Right lobe of liver (tissue), 6 donors: ENCODE measurements around the gene TNRC6C. TPM values are rescaled to one million over a fixed set of nuclear protein-coding genes. Genes with fewer than 3 reads are reported as not detected.
"Not testable (repeated sequence)": the region's sequence is repeated elsewhere in the genome, so short reads cannot be mapped to it uniquely, and the experiment has no call there.

Experiments
- ATAC-seq, 4 donors: fragments of 200-7000 bp; cut with Tn5 transposase; one replicate each; pipeline ENCODE4 v1.9.1; 2020; ENCODE audit warnings: mild to moderate bottlenecking in 4 of 4, moderate library complexity in 4 of 4
- DNase-seq, 3 donors: peaks; one replicate each; pipeline ENCODE4 v3.0.0-alpha.2; 2020
- H3K27ac ChIP-seq, 3 donors: fragments of 200-600 bp; one replicate each; pipeline ENCODE4 v1.8.0; 2022
- H3K27me3 ChIP-seq, 2 donors: fragments of 200-600 bp; one replicate each; pipeline ENCODE4 v1.8.0; 2022
- H3K36me3 ChIP-seq, 4 donors: fragments of 200-600 bp; sonication (generic) in 1 of 4; one replicate each; pipeline versions ENCODE4 v1.5.1 to v1.8.0; 2017 to 2022; ENCODE audit warnings: control low read depth in 1 of 4
- H3K4me1 ChIP-seq, 4 donors: fragments of 200-600 bp; sonication (generic) in 1 of 4; one replicate each; pipeline versions ENCODE4 v1.5.1 to v1.8.0; 2017 to 2022; ENCODE audit warnings: control low read depth in 1 of 4
- H3K4me3 ChIP-seq, 3 donors: fragments of 200-600 bp; one replicate each; pipeline ENCODE4 v1.8.0; 2022
- H3K9me3 ChIP-seq, 4 donors: fragments of 200-600 bp; sonication (generic) in 1 of 4; one replicate each; pipeline versions ENCODE4 v1.5.1 to v1.8.0; 2017 to 2022; ENCODE audit warnings: control low read depth in 1 of 4
- CTCF ChIP-seq, 4 donors: fragments of 200-600 bp in 3 of 4; fragments of 450-650 bp in 1 of 4; IDR thresholded peaks; one replicate each; pipeline versions ENCODE4 v1.5.1 to v1.8.0; 2016 to 2022; ENCODE audit warnings: antibody characterized with exemption in 4 of 4, mild to moderate bottlenecking in 2 of 4
- POLR2A ChIP-seq: fragments of 450-650 bp; IDR thresholded peaks from one replicate; pipeline ENCODE4 v1.6.1; 2017; ENCODE audit warnings: antibody characterized with exemption, mild to moderate bottlenecking
- WGBS: methylation state at CpG from one replicate; pipeline ENCODE4 v1.1.6; 2018; ENCODE audit warnings: low coverage, low lambda C conversion rate; ENCODE audit not compliant: insufficient coverage; ENCODE audit errors: missing lambda C conversion rate; 5-methylcytosine and 5-hydroxymethylcytosine counted together
- intact Hi-C, 2 donors: fragments of 100-400 bp; cut with DNase I; formaldehyde crosslinking; loops; one replicate each; pipeline versions ENCODE4 v1.11.2 to v1.14.1; 2022
- total RNA-seq, 6 experiments: library from RNA; depleted of rRNA in 2 of 6; stranded (reverse); fragments of >200 nt in 2 of 6; fragmentation: NEBNext Ultra II Directional in 3 of 6; extraction: Animal tissue kit (Norgen Biotek cat#: 25700) in 3 of 6; gene quantifications; one replicate each; pipeline versions ENCODE4 v1.1.0 to v1.2.4, GENCODE V29; 2016 to 2023
- donor health status: DM: no; HTN: yes; CAD: no.
- donor health status: DM: no; HTN: no; CAD: no.
- donor health status: DM: no; HTN: no; CAD: no.
- donor health status: DM: no; HTN: yes; CAD: no.
- donor health status: DM: no; HTN: yes; CAD: no.

Gene TNRC6C
- total RNA-seq, 6 experiments from 2014 or later, result 1.9 to 10.6 (median 7.7) TPM

GRCh38 chr17:78081551-78081950, 123.0 kb downstream of the TNRC6C start:
- H3K4me3 ChIP-seq, result no peak overlapping the region
- no peak overlapping the region for H3K27ac ChIP-seq
- H3K4me1 ChIP-seq, result no peaks in the 10 kb centered on the region
- H3K27me3 ChIP-seq, result no peaks in the 10 kb centered on the region
- TF ChIP-seq CTCF (IDR thresholded peaks at IDR 0.05) (no peak), POLR2A (no peak)
- no peaks in the 10 kb centered on the region for H3K9me3 ChIP-seq
- no peak for DNase-seq
- ATAC-seq, result no peak
- intact Hi-C loops, result no loop called here
- WGBS, result 90% methylated on average over 3 of the region's 3 CpGs
- peaks cover 0 to 55% (median 5%) of the 10 kb centered on the region in 4 donors for H3K36me3 ChIP-seq

GRCh38 chr17:78082355-78082872, 123.9 kb downstream of the TNRC6C start:
- intact Hi-C loops, DNase-seq, H3K27ac ChIP-seq, H3K27me3 ChIP-seq, H3K9me3 ChIP-seq, ATAC-seq, H3K4me3 ChIP-seq, H3K4me1 ChIP-seq: not testable (repeated sequence)
- peaks cover 0 to 56% (median 6%) of the 10 kb centered on the region in 4 donors for H3K36me3 ChIP-seq
- 70% methylated on average over 4 of the region's 5 CpGs for WGBS

GRCh38 chr17:78082988-78083387, 124.5 kb downstream of the TNRC6C start:
- 94% methylated on average over 6 of the region's 7 CpGs for WGBS

GRCh38 chr17:78086740-78087139, 128.2 kb downstream of the TNRC6C start:
- Histone ChIP-seq H3K9me3 (no peaks in the 10 kb centered on the region), H3K4me1 (peaks cover 0 to 8% (median 0%) of the 10 kb centered on the region in 4 donors), H3K36me3 (peaks cover 0 to 34% (median 12%) of the 10 kb centered on the region in 4 donors), H3K27ac (no peak overlapping the region), H3K4me3 (no peak overlapping the region), H3K27me3 (no peaks in the 10 kb centered on the region)
- WGBS, result 90% methylated on average over 2 of the region's 13 CpGs
- DNase-seq (no peak), ATAC-seq (no peak)
- TF ChIP-seq CTCF (IDR thresholded peaks at IDR 0.05) (no peak), POLR2A (no peak)
- intact Hi-C loops, result no loop called here

More at GRCh38 chr17:78082988-78083387, 124.5 kb downstream of the TNRC6C start:
- Histone ChIP-seq H3K9me3 (no peaks in the 10 kb centered on the region), H3K27ac (no peak overlapping the region), H3K27me3 (no peaks in the 10 kb centered on the region), H3K4me1 (no peaks in the 10 kb centered on the region), H3K36me3 (peaks cover 0 to 55% (median 8%) of the 10 kb centered on the region in 4 donors), H3K4me3 (no peak overlapping the region)
- ATAC-seq, result no peak
- TF ChIP-seq POLR2A (no peak), CTCF (IDR thresholded peaks at IDR 0.05) (no peak)
- DNase-seq, result no peak
- intact Hi-C loops, result no loop called here

- Histone ChIP-seq H3K36me3 (peaks cover 0 to 41% (median 14%) of the 10 kb centered on the region in 4 donors), H3K4me1 (peaks cover 0 to 8% (median 0%) of the 10 kb centered on the region in 4 donors), H3K27ac (no peak overlapping the region), H3K9me3 (no peaks in the 10 kb centered on the region), H3K4me3 (no peak overlapping the region), H3K27me3 (no peaks in the 10 kb centered on the region)
- no peak for TF ChIP-seq CTCF (IDR thresholded peaks at IDR 0.05)
- no peak for TF ChIP-seq POLR2A
- intact Hi-C loops, result no loop called here
- ATAC-seq, result no peak
- DNase-seq, result no peak
- 88% methylated on average over 1 of the region's 1 CpG for WGBS
Measured at GRCh38 chr17:78088529-78088928, 130.0 kb downstream of the TNRC6C start.
